Ascending aorta (tissue), 2 donors: ENCODE results near the gene C11orf91. TPM values are rescaled to one million over a fixed set of nuclear protein-coding genes. Genes with fewer than 3 reads are reported as not detected.

Experiments
- DNase-seq, 2 donors: peaks; one replicate each; pipeline ENCODE4 v3.0.0-alpha.2; 2019; ENCODE audit warnings: low spot score in 2 of 2
- H3K27ac ChIP-seq, 2 donors: fragments of 200-600 bp; sonication (generic); one replicate each; pipeline ENCODE4 v1.5.1; 2016 to 2017; ENCODE audit warnings: mild to moderate bottlenecking in 1 of 2
- H3K27me3 ChIP-seq: fragments of 200-600 bp; sonication (generic); one replicate; pipeline ENCODE4 v1.5.1; 2017
- H3K36me3 ChIP-seq, 2 donors: fragments of 200-600 bp; sonication (generic); one replicate each; pipeline ENCODE4 v1.5.1; 2016
- H3K4me1 ChIP-seq, 2 donors: fragments of 200-600 bp; sonication (generic); one replicate each; pipeline ENCODE4 v1.5.1; 2016 to 2017; ENCODE audit warnings: mild to moderate bottlenecking in 1 of 2
- H3K4me3 ChIP-seq, 2 donors: fragments of 200-600 bp; sonication (generic); one replicate each; pipeline ENCODE4 v1.5.1; 2016 to 2017; ENCODE audit warnings: mild to moderate bottlenecking in 1 of 2
- H3K9me3 ChIP-seq, 2 donors: fragments of 200-600 bp; sonication (generic); one replicate each; pipeline ENCODE4 v1.5.1; 2016
- CTCF ChIP-seq, 3 experiments: fragments of 200-600 bp in 2 of 3; fragments of 450-650 bp in 1 of 3; sonication (generic) in 2 of 3; IDR thresholded peaks; one replicate each; pipeline ENCODE4 v1.5.1; 2016 to 2019; ENCODE audit warnings: antibody characterized with exemption in 3 of 3, mild to moderate bottlenecking in 1 of 3, moderate library complexity in 1 of 3
- intact Hi-C: fragments of 100-400 bp; cut with DNase I; formaldehyde crosslinking; loops from one replicate; pipeline ENCODE4 v1.15.1; 2023
- total RNA-seq: library from RNA; depleted of rRNA; stranded (reverse); fragments of >200 nt; gene quantifications from one replicate; pipeline ENCODE4 v1.1.0, GENCODE V29; 2016

Gene C11orf91
- total RNA-seq, 1 donor from 2014 or later = not detected

- no peaks in the 10 kb centered on the region for H3K27me3 ChIP-seq
Observed at GRCh38 chr11:33659370-33660139, 41.1 kb downstream of the C11orf91 start.

GRCh38 chr11:33658195-33658900 is 42.3 kb downstream of the C11orf91 start:
- no peaks in the 10 kb centered on the region for H3K9me3 ChIP-seq
- H3K36me3 ChIP-seq = no peaks in the 10 kb centered on the region
- H3K4me3 ChIP-seq = no peak overlapping the region
- no peaks in the 10 kb centered on the region for H3K27me3 ChIP-seq
- no peaks in the 10 kb centered on the region for H3K4me1 ChIP-seq
- no peak overlapping the region for H3K27ac ChIP-seq
- no peak for TF ChIP-seq CTCF (IDR thresholded peaks at IDR 0.05)
- intact Hi-C loops = no loop called here
- DNase-seq = no peak

More at GRCh38 chr11:33659370-33660139, 41.1 kb downstream of the C11orf91 start:
- H3K9me3 ChIP-seq = no peaks in the 10 kb centered on the region
- TF ChIP-seq CTCF (IDR thresholded peaks at IDR 0.05) = no peak
- H3K27ac ChIP-seq = no peak overlapping the region
- intact Hi-C loops = no loop called here
- DNase-seq = no peak
- no peaks in the 10 kb centered on the region for H3K36me3 ChIP-seq
- H3K4me1 ChIP-seq = no peaks in the 10 kb centered on the region
- no peak overlapping the region for H3K4me3 ChIP-seq

GRCh38 chr11:33657757-33658156 is 42.9 kb downstream of the C11orf91 start:
- Histone ChIP-seq H3K36me3 (no peaks in the 10 kb centered on the region), H3K4me1 (peaks cover 0 to under 1% of the 10 kb centered on the region in 2 donors), H3K9me3 (no peaks in the 10 kb centered on the region), H3K27ac (no peak overlapping the region), H3K27me3 (no peaks in the 10 kb centered on the region), H3K4me3 (no peak overlapping the region)
- TF ChIP-seq CTCF (IDR thresholded peaks at IDR 0.05) = no peak
- no peak for DNase-seq
- intact Hi-C loops = no loop called here

- Histone ChIP-seq H3K9me3 (no peaks in the 10 kb centered on the region), H3K4me1 (peaks cover 0 to 8% of the 10 kb centered on the region in 2 donors), H3K4me3 (no peak overlapping the region), H3K36me3 (no peaks in the 10 kb centered on the region), H3K27ac (no peak overlapping the region), H3K27me3 (no peaks in the 10 kb centered on the region)
- DNase-seq = no peak
- intact Hi-C loops = no loop called here
- TF ChIP-seq CTCF (IDR thresholded peaks at IDR 0.05) = no peak
Observed at GRCh38 chr11:33656768-33657167, 43.9 kb downstream of the C11orf91 start.

GRCh38 chr11:33655842-33656600 is 44.6 kb downstream of the C11orf91 start:
- no peak for DNase-seq
- intact Hi-C loops = no loop called here
- H3K9me3 ChIP-seq = no peaks in the 10 kb centered on the region
- no peak for TF ChIP-seq CTCF (IDR thresholded peaks at IDR 0.05)
- no peaks in the 10 kb centered on the region for H3K36me3 ChIP-seq
- H3K27me3 ChIP-seq = no peaks in the 10 kb centered on the region
- no peak overlapping the region for H3K27ac ChIP-seq
- peaks cover 0 to 8% of the 10 kb centered on the region in 2 donors for H3K4me1 ChIP-seq
- H3K4me3 ChIP-seq = no peak overlapping the region
